Measurements from ENCODE around the gene USP8. TPM values are rescaled to one million over a fixed set of nuclear protein-coding genes. Genes with fewer than 3 reads are reported as not detected.
A peak's percentile ranks its signal among the peaks of the same experiment; 100 is the strongest.
"Not testable (repeated sequence)": the region's sequence is repeated elsewhere in the genome, so short reads cannot be mapped to it uniquely, and the experiment has no call there.

Gene USP8
- total RNA-seq, 2 donors from 2014 or later, result 44.9 to 46.7 TPM

DNA sequence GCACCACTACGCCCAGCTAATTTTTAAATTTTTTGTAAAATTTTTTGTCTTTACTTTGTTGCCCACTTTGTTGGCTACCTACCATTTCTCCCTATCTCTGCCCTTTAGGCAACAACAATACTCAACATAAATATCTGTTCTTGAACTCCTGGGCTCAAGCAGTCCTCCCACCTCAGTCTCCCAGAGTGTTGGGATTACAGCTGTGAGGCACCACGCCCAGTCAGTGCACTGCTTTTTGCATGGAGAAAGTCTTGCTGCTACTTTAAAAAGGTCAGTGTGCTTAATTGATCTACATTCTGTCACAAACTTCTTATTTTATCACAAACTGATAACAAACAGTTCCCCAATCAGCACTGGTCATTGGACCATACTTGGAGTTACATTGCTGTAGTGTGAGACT is 8.0 kb downstream of the USP8 start:
- DNase-seq (no peak), ATAC-seq (no peak)
- intact Hi-C loops (cut with DNase I), result no loop called here

GRCh38 chr15:50435772-50436171 is 11.6 kb downstream of the USP8 start:
- intact Hi-C loops (cut with DNase I), result no loop called here
- DNase-seq (no peak), ATAC-seq (no peak)

DNA sequence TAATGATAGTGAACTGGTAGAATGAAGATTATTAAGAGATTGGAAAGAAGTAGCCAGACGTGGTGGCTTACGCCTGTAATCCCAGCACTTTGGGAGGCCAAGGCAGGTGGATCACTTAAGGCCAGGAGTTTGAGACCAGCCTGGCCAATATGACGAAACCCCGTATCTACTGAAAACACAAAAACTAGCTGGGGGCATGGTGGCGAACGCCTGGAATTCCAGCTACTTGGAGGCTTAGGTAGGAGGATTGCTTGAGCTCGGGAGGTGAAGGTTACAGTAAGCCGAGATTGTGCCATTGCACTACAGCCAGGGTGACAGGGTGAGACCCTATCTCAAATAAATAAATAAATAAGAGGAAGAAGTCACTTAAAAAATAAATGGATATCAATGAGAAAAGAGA is 14.0 kb downstream of the USP8 start:
- ATAC-seq, result no peak
- intact Hi-C loops (cut with DNase I), result no loop called here
- DNase-seq, result no peak

GRCh38 chr15:50440932-50441331 is 16.7 kb downstream of the USP8 start:
- no peak for ATAC-seq

GRCh38 chr15:50452927-50453326 is 28.7 kb downstream of the USP8 start:
- DNase-seq (no peak), ATAC-seq (peak in 1 of 2 donors; percentile 44)
- intact Hi-C loops (cut with DNase I), result no loop called here

More at GRCh38 chr15:50440932-50441331, 16.7 kb downstream of the USP8 start:
- intact Hi-C loops (cut with DNase I), result no loop called here
- DNase-seq, result no peak

DNA sequence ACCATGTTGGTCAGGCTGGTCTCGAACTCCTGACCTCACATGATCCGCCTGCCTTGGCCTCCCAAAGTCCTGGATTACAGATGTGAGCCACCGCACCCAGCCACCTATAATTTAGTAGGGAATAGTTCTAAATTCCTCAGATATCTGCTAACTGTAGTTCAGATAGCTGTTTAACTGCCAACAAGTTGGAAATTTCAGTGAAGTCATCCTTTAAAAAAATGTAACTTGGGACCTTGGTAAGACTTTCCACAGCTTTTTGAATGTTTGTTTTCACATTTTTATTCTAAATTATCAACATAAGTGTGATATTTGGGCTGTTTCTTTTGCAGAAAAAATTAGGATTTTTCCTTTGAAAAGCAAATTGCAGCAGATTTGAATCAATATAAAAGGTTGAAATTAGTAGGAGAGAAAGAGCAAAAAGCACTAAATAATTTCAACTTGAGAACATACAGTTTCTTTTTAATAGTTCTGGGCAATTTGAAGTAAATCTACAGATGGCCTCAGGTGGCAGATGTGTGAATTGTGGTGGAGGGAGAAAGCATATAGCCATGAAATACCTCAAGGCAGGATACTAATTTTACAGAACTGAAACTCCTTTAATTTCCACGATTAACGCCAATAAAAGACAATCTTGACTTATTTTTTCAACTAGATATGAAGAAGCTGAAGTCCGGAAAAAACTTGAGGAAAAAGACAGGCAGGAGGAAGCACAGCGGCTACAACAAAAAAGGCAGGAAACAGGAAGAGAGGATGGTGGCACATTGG is 34.3 kb downstream of the USP8 start:
- DNase-seq, result no peak
- intact Hi-C loops (cut with DNase I), result no loop called here
- ATAC-seq, result no peak

GRCh38 chr15:50463423-50464358 is 39.5 kb downstream of the USP8 start:
- DNase-seq (no peak), ATAC-seq (no peak)
- intact Hi-C loops (cut with DNase I), result no loop called here

DNA sequence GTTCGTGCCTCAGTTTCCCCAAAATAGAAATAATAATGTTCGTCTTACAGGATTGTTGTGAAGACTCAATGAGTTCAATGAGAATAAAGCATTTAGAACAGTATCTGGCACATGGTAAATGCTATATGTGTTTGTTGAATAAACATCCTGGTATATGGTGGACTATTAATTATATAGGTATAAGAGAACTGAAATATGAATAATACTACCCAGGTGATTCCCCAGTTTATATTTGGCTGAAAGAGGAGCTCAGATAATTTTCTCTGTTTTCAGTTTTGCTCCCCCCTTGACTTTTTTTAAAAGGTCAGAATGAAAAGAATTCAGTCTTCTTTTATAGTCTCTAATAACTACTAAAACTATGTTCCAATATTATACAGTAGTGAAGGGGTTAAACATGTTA is 46.9 kb downstream of the USP8 start:
- ATAC-seq (no peak), DNase-seq (no peak)
- intact Hi-C loops (cut with DNase I), result no loop called here

- DNase-seq (no peak), ATAC-seq (no peak)
- intact Hi-C loops (cut with DNase I), result no loop called here
Observed at GRCh38 chr15:50476143-50476542, 51.9 kb downstream of the USP8 start.

GRCh38 chr15:50484781-50485180 is 60.6 kb downstream of the USP8 start:
- ATAC-seq (no peak), DNase-seq (no peak)
- intact Hi-C loops (cut with DNase I), result no loop called here

GRCh38 chr15:50485389-50485788 is 61.2 kb downstream of the USP8 start:
- ATAC-seq (no peak), DNase-seq (no peak)
- intact Hi-C loops (cut with DNase I), result no loop called here

DNA sequence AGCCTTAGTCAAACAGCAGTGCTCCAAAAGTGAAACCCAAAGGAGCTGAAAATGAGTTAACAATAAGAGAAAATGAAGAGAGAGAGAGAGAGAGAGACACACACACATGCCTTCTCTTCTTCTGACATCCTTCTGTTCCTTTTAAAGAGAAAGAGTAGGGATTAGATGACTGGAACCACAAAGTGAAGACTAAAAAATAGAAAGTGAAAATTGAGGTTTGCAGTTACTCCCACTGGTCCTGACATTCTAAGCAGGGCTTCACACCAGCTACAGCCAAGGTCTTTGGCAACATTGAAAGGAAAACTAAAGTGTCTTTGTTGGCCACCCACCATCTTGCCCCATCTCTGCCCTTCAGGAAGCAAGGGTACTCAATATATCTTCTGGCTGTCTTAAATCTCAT is 63.1 kb downstream of the USP8 start:
- ATAC-seq, result no peak
- no peak for DNase-seq
- intact Hi-C loops (cut with DNase I), result no loop called here

- peak; percentile 74 to 90 for ATAC-seq
- intact Hi-C loops (cut with DNase I), result loop anchor here in 1 of 2 donors (10.0 kb wide), 1 partner anchor 101 kb away; no protein-coding TSS in a partner anchor
- DNase-seq, result no peak
Observed at GRCh38 chr15:50493625-50494024, 69.4 kb downstream of the USP8 start.

GRCh38 chr15:50494547-50494946 is 70.3 kb downstream of the USP8 start:
- DNase-seq, ATAC-seq: not testable (repeated sequence)
- intact Hi-C loops (cut with DNase I), result loop anchor here in 1 of 2 donors (10.0 kb wide), 1 partner anchor 100 kb away; no protein-coding TSS in a partner anchor

GRCh38 chr15:50496692-50497091 is 72.5 kb downstream of the USP8 start:
- ATAC-seq (no peak), DNase-seq (no peak)
- intact Hi-C loops (cut with DNase I), result loop anchor here in 1 of 2 donors (10.0 kb wide), 1 partner anchor 98 kb away; no protein-coding TSS in a partner anchor

DNA sequence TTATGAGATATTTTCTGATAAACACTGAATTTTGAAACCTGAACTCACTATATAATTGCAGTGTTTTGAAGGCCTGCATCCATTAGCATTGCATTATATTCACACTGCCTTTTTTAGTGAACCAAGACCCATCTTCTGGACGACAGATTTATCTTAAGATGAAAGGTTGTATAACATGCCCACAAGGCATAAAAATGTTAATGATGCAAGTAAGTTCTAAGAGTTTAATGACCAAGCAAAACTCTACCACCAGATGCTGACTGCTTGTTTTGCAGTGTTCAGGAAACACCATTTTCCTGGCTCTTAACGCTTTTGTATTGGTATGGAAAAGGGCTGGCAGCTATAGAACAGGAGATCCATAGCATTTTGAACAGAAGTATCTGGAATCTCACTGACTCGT is 76.1 kb downstream of the USP8 start:
- intact Hi-C loops (cut with DNase I), result no loop called here
- ATAC-seq, result no peak
- DNase-seq, result no peak

DNA sequence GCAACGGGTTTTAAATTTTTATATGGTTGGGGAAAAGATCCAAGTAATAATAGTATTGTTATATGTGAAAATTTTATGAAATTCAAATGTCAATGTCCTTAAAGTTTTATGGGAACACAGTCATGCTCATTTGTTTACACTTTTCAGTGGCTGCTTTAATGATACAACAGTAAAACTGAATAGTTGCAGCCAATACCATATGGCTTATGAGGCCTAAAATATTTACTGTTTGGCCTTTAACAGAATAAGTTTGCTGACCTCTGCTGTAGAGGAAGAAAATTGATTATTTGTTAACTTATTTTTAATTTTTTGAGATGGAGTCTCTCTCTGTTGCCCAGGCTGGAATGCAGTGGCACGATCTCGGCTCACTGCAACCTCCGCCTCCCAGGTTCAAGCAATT is 77.6 kb downstream of the USP8 start:
- intact Hi-C loops (cut with DNase I), result no loop called here
- DNase-seq (no peak), ATAC-seq (no peak)

- intact Hi-C loops (cut with DNase I), result no loop called here
- ATAC-seq (no peak), DNase-seq (no peak)
Observed at GRCh38 chr15:50503144-50503543, 78.9 kb downstream of the USP8 start.

GRCh38 chr15:50505656-50506055 is 81.5 kb downstream of the USP8 start:
- DNase-seq; ATAC-seq; intact Hi-C loops (cut with DNase I): not testable (repeated sequence)

DNA sequence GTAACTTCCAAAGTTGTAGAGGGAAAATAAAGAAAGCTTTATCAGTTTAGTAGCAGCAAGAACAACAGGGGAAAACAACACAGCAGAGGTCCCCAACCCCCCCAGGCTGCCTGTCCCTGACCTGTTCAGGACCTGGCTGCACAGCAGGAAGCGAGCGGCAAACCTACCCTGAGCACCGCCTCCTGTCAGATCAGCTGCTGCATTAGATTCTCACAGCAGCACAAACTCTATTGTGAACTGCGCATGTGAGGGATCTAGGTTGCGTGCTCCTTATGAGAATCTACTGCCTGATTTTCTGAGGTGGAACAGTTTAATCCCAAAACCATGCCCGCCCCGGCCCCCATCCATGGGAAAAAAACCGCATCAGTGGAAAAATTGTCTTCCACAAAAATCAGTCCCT is 81.9 kb downstream of the USP8 start:
- intact Hi-C loops (cut with DNase I), result no loop called here
- DNase-seq (no peak), ATAC-seq (no peak)
